Keratinocyte (primary cell): ENCODE data around the gene AJM1. TPM values are rescaled to one million over a fixed set of nuclear protein-coding genes. Genes with fewer than 3 reads are reported as not detected.

Source experiments
- DNase-seq: peaks from one replicate; pipeline ENCODE4 v3.0.0-alpha.2; 2011; ENCODE audit warnings: low read depth, missing footprints, low spot score
- FAIRE-seq: peaks from 2 replicates; lab custom pipeline; 2011; peaks lifted over from hg19 to GRCh38; lab: Jason Lieb, UNC
- H2AFZ ChIP-seq: 2 replicates; pipeline ENCODE4 v1.6.0; 2012; ENCODE audit warnings: low read length, control low read depth, inconsistent platforms; ENCODE audit not compliant: control insufficient read depth
- H3K27ac ChIP-seq: 2 replicates; pipeline ENCODE4 v1.5.1; 2011; ENCODE audit warnings: low read length; ENCODE audit not compliant: control insufficient read depth, insufficient read depth
- H3K27me3 ChIP-seq: 3 replicates; pipeline ENCODE4 v1.6.0; 2011; ENCODE audit warnings: low read length; ENCODE audit not compliant: control insufficient read depth, insufficient read depth; ENCODE audit errors: extremely low read depth
- H3K36me3 ChIP-seq, 2 experiments: 2 replicates in 1 of 2; 3 replicates in 1 of 2; pipeline ENCODE4 v1.5.1; 2011; ENCODE audit warnings: low read length in 2 of 2, mild to moderate bottlenecking in 1 of 2; ENCODE audit not compliant: control insufficient read depth in 2 of 2, insufficient read depth in 2 of 2; ENCODE audit errors: extremely low read depth in 1 of 2
- H3K4me1 ChIP-seq: 3 replicates; pipeline ENCODE4 v1.5.1; 2011; ENCODE audit warnings: low read length; ENCODE audit not compliant: control insufficient read depth, insufficient read depth; ENCODE audit errors: extremely low read depth
- H3K4me2 ChIP-seq: 3 replicates; pipeline ENCODE4 v1.6.0; 2011; ENCODE audit warnings: low read depth, low read length; ENCODE audit not compliant: control insufficient read depth, insufficient read depth; ENCODE audit errors: extremely low read depth
- H3K4me3 ChIP-seq, 3 experiments: fragments of 200-600 bp in 1 of 3; sonication (generic) in 1 of 3; 2 replicates in 2 of 3; 3 replicates in 1 of 3; pipeline ENCODE4 v1.5.1; 2011 to 2016; ENCODE audit warnings: low read length in 3 of 3, mild to moderate bottlenecking in 3 of 3, control low read depth in 2 of 3, inconsistent platforms in 1 of 3, low read depth in 1 of 3, mixed read lengths in 1 of 3, mixed run types in 1 of 3, moderate library complexity in 1 of 3; ENCODE audit not compliant: control insufficient read depth in 2 of 3, insufficient read depth in 2 of 3; ENCODE audit errors: extremely low read depth in 1 of 3
- H3K79me2 ChIP-seq: 2 replicates; pipeline ENCODE4 v1.6.0; 2012; ENCODE audit warnings: low read length; ENCODE audit not compliant: control insufficient read depth, insufficient read depth
- H3K9ac ChIP-seq: 3 replicates; pipeline ENCODE4 v1.6.0; 2011; ENCODE audit warnings: low read length; ENCODE audit not compliant: control insufficient read depth, insufficient read depth; ENCODE audit errors: extremely low read depth
- H3K9me1 ChIP-seq: 3 replicates; pipeline ENCODE4 v1.6.0; 2011; ENCODE audit warnings: low read length; ENCODE audit not compliant: control insufficient read depth, insufficient read depth; ENCODE audit errors: extremely low read depth
- H3K9me3 ChIP-seq: 2 replicates; pipeline ENCODE4 v1.5.1; 2012; ENCODE audit warnings: low read depth, low read length; ENCODE audit not compliant: control insufficient read depth
- H4K20me1 ChIP-seq: 3 replicates; pipeline ENCODE4 v1.6.0; 2011; ENCODE audit warnings: low read length; ENCODE audit not compliant: control insufficient read depth, insufficient read depth; ENCODE audit errors: extremely low read depth
- EZH2 ChIP-seq: IDR thresholded peaks from one replicate; pipeline ENCODE4 v1.6.1; 2012; ENCODE audit warnings: inconsistent platforms, mild to moderate bottlenecking, low read length, moderate library complexity
- dilution Hi-C: fragments of 300-500 bp; cut with MboI; formaldehyde crosslinking; loops from one replicate; pipeline ENCODE4 v1.7.0; 2020; ENCODE audit warnings: low sequenced_read_pairs; ENCODE audit not compliant: extremely low pct_ligation_motif_present
- polyA plus RNA-seq, 5 experiments: library from polyadenylated mRNA; depleted of rRNA in 3 of 5; stranded (reverse) in 3 of 5; stranded (forward) in 1 of 5; unstranded in 1 of 5; fragments of >200 nt; gene quantifications; 1 replicate in 1 of 5; 2 replicates in 3 of 5; 3 replicates in 1 of 5; pipeline versions ENCODE4 v1.2.1 to v1.2.3, GENCODE V29; 2011 to 2012; ENCODE audit warnings: missing spikeins in 2 of 5, low read depth in 1 of 5, low replicate concordance in 1 of 5
- TF ChIP-seq, protein P1 (sequence below), 3 experiments: IDR thresholded peaks in 1 of 3; conservative IDR thresholded peaks in 1 of 3; optimal IDR thresholded peaks in 1 of 3; 2 replicates in 2 of 3; 3 replicates in 1 of 3; pipeline versions ENCODE3 to v1.5.1; 2011; ENCODE audit warnings: low read length in 3 of 3, mild to moderate bottlenecking in 3 of 3, moderate library complexity in 2 of 3, control low read depth in 1 of 3, inconsistent platforms in 1 of 3; ENCODE audit not compliant: insufficient read depth in 2 of 3; ENCODE audit errors: extremely low read depth in 1 of 3

AJM1 gene
- polyA plus RNA-seq, 1 donor (not counting 4 experiments of a cell fraction or from before 2014, with no cell fraction given): 0.12 TPM

DNA sequence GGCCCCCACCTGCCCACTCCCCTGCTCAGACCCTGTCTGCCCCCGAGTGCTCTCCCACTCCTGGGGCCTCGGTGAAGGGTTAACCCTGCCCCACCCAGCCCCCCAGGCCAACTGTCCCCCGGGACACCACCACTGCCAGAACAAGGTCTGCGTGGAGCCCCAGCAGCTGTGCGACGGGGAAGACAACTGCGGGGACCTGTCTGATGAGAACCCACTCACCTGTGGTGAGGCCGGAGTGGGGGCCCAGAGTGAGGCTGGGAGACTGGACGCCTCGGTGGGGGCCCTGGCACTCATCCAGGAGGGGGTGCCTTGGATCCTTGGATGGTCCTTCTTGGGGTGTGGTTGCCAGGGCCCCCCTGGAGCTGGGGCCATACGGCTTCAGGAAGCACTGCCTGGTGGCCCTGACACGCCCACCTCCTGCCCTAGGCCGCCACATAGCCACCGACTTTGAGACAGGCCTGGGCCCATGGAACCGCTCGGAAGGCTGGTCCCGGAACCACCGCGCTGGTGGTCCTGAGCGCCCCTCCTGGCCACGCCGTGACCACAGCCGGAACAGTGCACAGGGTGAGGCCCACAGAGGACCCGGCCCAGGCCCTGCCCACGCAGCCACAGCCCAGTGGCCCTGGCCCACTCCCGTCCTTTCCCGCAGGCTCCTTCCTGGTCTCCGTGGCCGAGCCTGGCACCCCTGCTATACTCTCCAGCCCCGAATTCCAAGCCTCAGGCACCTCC is 12.0 kb downstream of the AJM1 start:
- Histone ChIP-seq H4K20me1 (peaks cover 6% of the 10 kb centered on the region), H3K9ac (no peak overlapping the region), H3K9me1 (no peaks in the 10 kb centered on the region), H3K4me3 (no peak overlapping the region), H3K36me3 (peaks cover 3 to 17% of the 10 kb centered on the region in 2 experiments), H3K4me1 (peaks cover 11% of the 10 kb centered on the region), H3K4me2 (no peak overlapping the region), H2AFZ (no peak overlapping the region), H3K9me3 (no peaks in the 10 kb centered on the region), H3K27me3 (no peaks in the 10 kb centered on the region), H3K79me2 (peaks cover 6% of the 10 kb centered on the region), H3K27ac (no peak overlapping the region)
- DNase-seq (no peak), FAIRE-seq (no peak)
- TF ChIP-seq EZH2: no peak
- TF ChIP-seq, protein P1, sequence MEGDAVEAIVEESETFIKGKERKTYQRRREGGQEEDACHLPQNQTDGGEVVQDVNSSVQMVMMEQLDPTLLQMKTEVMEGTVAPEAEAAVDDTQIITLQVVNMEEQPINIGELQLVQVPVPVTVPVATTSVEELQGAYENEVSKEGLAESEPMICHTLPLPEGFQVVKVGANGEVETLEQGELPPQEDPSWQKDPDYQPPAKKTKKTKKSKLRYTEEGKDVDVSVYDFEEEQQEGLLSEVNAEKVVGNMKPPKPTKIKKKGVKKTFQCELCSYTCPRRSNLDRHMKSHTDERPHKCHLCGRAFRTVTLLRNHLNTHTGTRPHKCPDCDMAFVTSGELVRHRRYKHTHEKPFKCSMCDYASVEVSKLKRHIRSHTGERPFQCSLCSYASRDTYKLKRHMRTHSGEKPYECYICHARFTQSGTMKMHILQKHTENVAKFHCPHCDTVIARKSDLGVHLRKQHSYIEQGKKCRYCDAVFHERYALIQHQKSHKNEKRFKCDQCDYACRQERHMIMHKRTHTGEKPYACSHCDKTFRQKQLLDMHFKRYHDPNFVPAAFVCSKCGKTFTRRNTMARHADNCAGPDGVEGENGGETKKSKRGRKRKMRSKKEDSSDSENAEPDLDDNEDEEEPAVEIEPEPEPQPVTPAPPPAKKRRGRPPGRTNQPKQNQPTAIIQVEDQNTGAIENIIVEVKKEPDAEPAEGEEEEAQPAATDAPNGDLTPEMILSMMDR (optimal IDR thresholded peaks at IDR 0.05 in 1 of 3, IDR thresholded peaks at IDR 0.05 in 1 of 3, conservative IDR thresholded peaks at IDR 0.05 in 1 of 3; ENCODE audit: extremely low read depth in 1 of 3, insufficient read depth in 2 of 3, low read length in 3 of 3): no peak
- dilution Hi-C loops: no loop called here

DNA sequence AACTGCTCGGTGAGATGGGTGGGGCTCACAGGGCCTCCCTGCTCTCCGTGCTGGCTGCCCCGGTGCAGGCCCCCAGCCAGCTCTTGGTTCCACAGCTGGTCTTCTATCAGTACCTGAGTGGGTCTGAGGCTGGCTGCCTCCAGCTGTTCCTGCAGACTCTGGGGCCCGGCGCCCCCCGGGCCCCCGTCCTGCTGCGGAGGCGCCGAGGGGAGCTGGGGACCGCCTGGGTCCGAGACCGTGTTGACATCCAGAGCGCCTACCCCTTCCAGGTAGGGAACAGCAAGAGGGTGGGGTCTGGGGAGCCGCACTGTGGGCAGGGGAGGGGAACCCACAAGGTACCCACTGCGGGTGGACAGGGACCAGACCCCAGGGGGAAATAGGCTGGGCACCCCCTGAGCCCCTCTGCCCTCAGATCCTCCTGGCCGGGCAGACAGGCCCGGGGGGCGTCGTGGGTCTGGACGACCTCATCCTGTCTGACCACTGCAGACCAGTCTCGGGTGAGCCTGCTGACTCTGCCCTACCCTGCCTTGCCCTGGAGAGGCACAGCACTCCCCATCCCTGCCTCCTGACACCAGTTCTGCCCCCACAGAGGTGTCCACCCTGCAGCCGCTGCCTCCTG is 12.7 kb downstream of the AJM1 start:
- FAIRE-seq: no peak
- H3K27ac ChIP-seq: no peak overlapping the region
- H3K27me3 ChIP-seq: no peaks in the 10 kb centered on the region

More for the DNA sequence above, 12.7 kb downstream of the AJM1 start:
- peaks cover 9% of the 10 kb centered on the region for H3K4me1 ChIP-seq
- peaks cover 2% of the 10 kb centered on the region for H4K20me1 ChIP-seq
- no peak overlapping the region for H3K4me2 ChIP-seq
- no peaks in the 10 kb centered on the region for H3K9me1 ChIP-seq
- no peak for DNase-seq
- TF ChIP-seq EZH2: no peak
- TF ChIP-seq, protein P1 (optimal IDR thresholded peaks at IDR 0.05 in 1 of 3, IDR thresholded peaks at IDR 0.05 in 1 of 3, conservative IDR thresholded peaks at IDR 0.05 in 1 of 3; ENCODE audit: extremely low read depth in 1 of 3, insufficient read depth in 2 of 3, low read length in 3 of 3): no peak
- dilution Hi-C loops: no loop called here
- peaks cover 3 to 17% of the 10 kb centered on the region in 2 experiments for H3K36me3 ChIP-seq
- H3K9ac ChIP-seq: no peak overlapping the region
- H3K4me3 ChIP-seq: no peak overlapping the region
- no peak overlapping the region for H2AFZ ChIP-seq
- peaks cover 2% of the 10 kb centered on the region for H3K79me2 ChIP-seq
- H3K9me3 ChIP-seq: no peaks in the 10 kb centered on the region
